Neural cell (in vitro differentiated cells): ENCODE measurements around the gene CAPN5. TPM values are rescaled to one million over a fixed set of nuclear protein-coding genes. Genes with fewer than 3 reads are reported as not detected.

Experiments used
- H2AFZ ChIP-seq: fragments of 200-600, 300-800 bp; sonication (generic), shearing (Covaris generic); 2 replicates; pipeline ENCODE4 v1.6.0; 2014; ENCODE audit warnings: low read depth, mild to moderate bottlenecking, antibody characterized with exemption, low read length, moderate library complexity
- H3F3A ChIP-seq: fragments of 200-600 bp; shearing (Covaris generic); 2 replicates; pipeline ENCODE4 v1.6.1; 2016; ENCODE audit warnings: mild to moderate bottlenecking, moderate library complexity, mixed read lengths, antibody characterized with exemption, low read length; ENCODE audit not compliant: insufficient read depth, poor library complexity, severe bottlenecking
- H3K27ac ChIP-seq: fragments of 200-600, 300-800 bp; sonication (generic), shearing (Covaris generic); 2 replicates; pipeline ENCODE4 v1.5.1; 2014; ENCODE audit warnings: mild to moderate bottlenecking, low read length, moderate library complexity
- H3K27me3 ChIP-seq: fragments of 300-800, 200-600 bp; sonication (generic), shearing (Covaris generic); 2 replicates; pipeline ENCODE4 v1.6.0; 2014; ENCODE audit warnings: mild to moderate bottlenecking, low read depth, low read length, moderate library complexity; ENCODE audit not compliant: insufficient read depth
- H3K36me3 ChIP-seq: fragments of 300-800, 200-600 bp; sonication (generic), shearing (Covaris generic); 2 replicates; pipeline ENCODE4 v1.5.1; 2014; ENCODE audit warnings: mild to moderate bottlenecking, antibody characterized with exemption, low read length, moderate library complexity; ENCODE audit not compliant: insufficient read depth
- H3K4me2 ChIP-seq: fragments of 300-800, 200-600 bp; sonication (generic), shearing (Covaris generic); 2 replicates; pipeline ENCODE4 v1.6.0; 2014; ENCODE audit warnings: mild to moderate bottlenecking, low read length
- H3K4me3 ChIP-seq: fragments of 300-800, 200-600 bp; sonication (generic), shearing (Covaris generic); 2 replicates; pipeline ENCODE4 v1.5.1; 2014; ENCODE audit warnings: mild to moderate bottlenecking, low read length, moderate library complexity
- H3K79me2 ChIP-seq: fragments of 200-600 bp; shearing (Covaris generic); replicated peaks from 2 replicates; pipeline ENCODE4 v1.6.0; 2014; ENCODE audit warnings: mild to moderate bottlenecking, low read length, moderate library complexity; ENCODE audit not compliant: insufficient read depth
- H3K9ac ChIP-seq: fragments of 300-800, 200-600 bp; sonication (generic), shearing (Covaris generic); 2 replicates; pipeline ENCODE4 v1.6.1; 2016; ENCODE audit warnings: mild to moderate bottlenecking, low read length, mixed read lengths
- H3K9me2 ChIP-seq: fragments of 200-600 bp; shearing (Covaris generic); 2 replicates; pipeline ENCODE4 v1.6.1; 2016; ENCODE audit warnings: mild to moderate bottlenecking, low read length, mixed read lengths; ENCODE audit not compliant: insufficient read depth
- H3K9me3 ChIP-seq: fragments of 200-600, 300-800 bp; sonication (generic), shearing (Covaris generic); 2 replicates; pipeline ENCODE4 v1.6.1; 2016; ENCODE audit warnings: mild to moderate bottlenecking, mixed run types, low read length, moderate library complexity, mixed read lengths
- H4K20me1 ChIP-seq: fragments of 200-600 bp; shearing (Covaris generic); 2 replicates; pipeline ENCODE4 v1.6.1; 2016; ENCODE audit warnings: mild to moderate bottlenecking, mixed run types; ENCODE audit not compliant: insufficient read depth
- CTCF ChIP-seq: fragments of 450-650 bp; IDR thresholded peaks from 2 replicates; pipeline ENCODE4 v1.5.1; 2014; ENCODE audit warnings: antibody characterized with exemption, mild to moderate bottlenecking, moderate library complexity; ENCODE audit not compliant: poor library complexity, severe bottlenecking
- EP300 ChIP-seq: fragments of 450-650 bp; conservative IDR thresholded peaks from 2 replicates; pipeline ENCODE4 v1.6.1; 2014; ENCODE audit warnings: antibody characterized with exemption, mild to moderate bottlenecking, moderate library complexity; ENCODE audit not compliant: poor library complexity, severe bottlenecking
- EZH2 ChIP-seq: fragments of 200-600, 300-800 bp; shearing (Covaris generic), sonication (generic); IDR thresholded peaks from 2 replicates; pipeline ENCODE4 v1.6.1; 2014; ENCODE audit warnings: antibody characterized with exemption, low read length, borderline replicate concordance, mild to moderate bottlenecking; ENCODE audit not compliant: insufficient read depth, poor library complexity, severe bottlenecking
- MXI1 ChIP-seq: fragments of 450-650 bp; conservative IDR thresholded peaks from 2 replicates; pipeline ENCODE4 v1.6.1; 2014; ENCODE audit warnings: antibody characterized with exemption, mild to moderate bottlenecking; ENCODE audit not compliant: poor library complexity, severe bottlenecking
- POLR2AphosphoS5 ChIP-seq: IDR thresholded peaks from 2 replicates; pipeline ENCODE4 v1.6.1; 2012
- RAD21 ChIP-seq: fragments of 450-650 bp; conservative IDR thresholded peaks from 2 replicates; pipeline ENCODE4 v1.6.1; 2014; ENCODE audit warnings: antibody characterized with exemption, mild to moderate bottlenecking, moderate library complexity
- REST ChIP-seq: IDR thresholded peaks from 2 replicates; pipeline ENCODE4 v1.6.1; 2012; ENCODE audit warnings: borderline replicate concordance
- SMC3 ChIP-seq: fragments of 450-650 bp; conservative IDR thresholded peaks from 2 replicates; pipeline ENCODE4 v1.6.1; 2014; ENCODE audit warnings: antibody characterized with exemption, mild to moderate bottlenecking, moderate library complexity; ENCODE audit not compliant: poor library complexity
- TAF1 ChIP-seq: IDR thresholded peaks from 2 replicates; pipeline ENCODE4 v1.6.1; 2012; ENCODE audit warnings: low read depth
- polyA plus RNA-seq: library from polyadenylated mRNA; depleted of rRNA; stranded (reverse); fragments of >200 nt; gene quantifications from 2 replicates; pipeline ENCODE4 v1.2.3, GENCODE V29; 2014

CAPN5 gene
- polyA plus RNA-seq, 1 donor from 2014 or later, result 20.5 TPM

- no peaks in the 10 kb centered on the region for H3K36me3 ChIP-seq
- no peak overlapping the region for H3K9ac ChIP-seq
- no peak overlapping the region for H2AFZ ChIP-seq
- H3K4me2 ChIP-seq, result no peak overlapping the region
- no peaks in the 10 kb centered on the region for H3F3A ChIP-seq
- no peaks in the 10 kb centered on the region for H4K20me1 ChIP-seq
- H3K9me3 ChIP-seq, result peaks cover 7% of the 10 kb centered on the region
- no peaks in the 10 kb centered on the region for H3K79me2 ChIP-seq
- no peak overlapping the region for H3K4me3 ChIP-seq
- no peaks in the 10 kb centered on the region for H3K9me2 ChIP-seq
- H3K27ac ChIP-seq, result no peak overlapping the region
- no peaks in the 10 kb centered on the region for H3K27me3 ChIP-seq
- TF ChIP-seq TAF1, result no peak
- no peak for TF ChIP-seq CTCF
- TF ChIP-seq SMC3, result no peak
- no peak for TF ChIP-seq REST
- TF ChIP-seq POLR2AphosphoS5, result no peak
- TF ChIP-seq RAD21, result no peak
- no peak for TF ChIP-seq MXI1
- no peak for TF ChIP-seq EP300
These were observed 15.4 kb downstream of the CAPN5 start for GRCh38 chr11:77081976-77082836.

- H2AFZ ChIP-seq, result no peak overlapping the region
- H3F3A ChIP-seq, result no peaks in the 10 kb centered on the region
- H3K4me3 ChIP-seq, result no peak overlapping the region
- no peaks in the 10 kb centered on the region for H3K36me3 ChIP-seq
- H4K20me1 ChIP-seq, result no peaks in the 10 kb centered on the region
- H3K79me2 ChIP-seq, result no peaks in the 10 kb centered on the region
- no peak overlapping the region for H3K4me2 ChIP-seq
- no peaks in the 10 kb centered on the region for H3K9me2 ChIP-seq
- H3K9ac ChIP-seq, result no peak overlapping the region
- peaks cover 4% of the 10 kb centered on the region for H3K9me3 ChIP-seq
- H3K27me3 ChIP-seq, result no peaks in the 10 kb centered on the region
- no peak for TF ChIP-seq MXI1
- TF ChIP-seq TAF1, result no peak
- TF ChIP-seq POLR2AphosphoS5, result no peak
- TF ChIP-seq CTCF, result no peak
- TF ChIP-seq SMC3, result no peak
- TF ChIP-seq EP300, result no peak
- no peak for TF ChIP-seq REST
- no peak for TF ChIP-seq RAD21
- no peak for TF ChIP-seq EZH2
- no peak overlapping the region for H3K27ac ChIP-seq
These were observed 16.2 kb downstream of the CAPN5 start for GRCh38 chr11:77082838-77083565.
